Smooth muscle cell (in vitro differentiated cells): ENCODE results near the gene GOSR2. TPM values are rescaled to one million over a fixed set of nuclear protein-coding genes. Genes with fewer than 3 reads are reported as not detected.
A peak's percentile ranks its signal among the peaks of the same experiment; 100 is the strongest.

Experiments
- DNase-seq: peaks from one replicate; lab custom pipeline; 2025; ENCODE audit not compliant: unreplicated experiment; lab: John Stamatoyannopoulos, UW
- H2AFZ ChIP-seq: fragments of 200-600 bp; sonication (generic); 2 replicates; pipeline ENCODE4 v1.6.0; 2016; ENCODE audit warnings: antibody characterized with exemption, low read depth, mild to moderate bottlenecking
- H3F3A ChIP-seq: fragments of 200-600 bp; sonication (generic); 2 replicates; pipeline ENCODE4 v1.6.0; 2017; ENCODE audit warnings: antibody characterized with exemption, low read depth
- H3K27ac ChIP-seq: fragments of 200-600 bp; sonication (generic); 2 replicates; pipeline ENCODE4 v1.5.1; 2016; ENCODE audit warnings: low read depth, mild to moderate bottlenecking
- H3K27me3 ChIP-seq: fragments of 200-600 bp; sonication (generic); 2 replicates; pipeline ENCODE4 v1.6.1; 2016; ENCODE audit warnings: low read depth, mild to moderate bottlenecking
- H3K36me3 ChIP-seq: fragments of 200-600 bp; sonication (generic); 2 replicates; pipeline ENCODE4 v1.5.1; 2016; ENCODE audit warnings: low read depth
- H3K4me1 ChIP-seq: fragments of 200-600 bp; sonication (generic); 2 replicates; pipeline ENCODE4 v1.5.1; 2016; ENCODE audit warnings: low read depth
- H3K4me2 ChIP-seq: fragments of 200-600 bp; sonication (generic); 2 replicates; pipeline ENCODE4 v1.6.0; 2016; ENCODE audit warnings: mild to moderate bottlenecking
- H3K4me3 ChIP-seq: fragments of 200-600 bp; sonication (generic); 2 replicates; pipeline ENCODE4 v1.5.1; 2016; ENCODE audit warnings: mild to moderate bottlenecking
- H3K79me2 ChIP-seq: fragments of 200-600 bp; sonication (generic); 2 replicates; pipeline ENCODE4 v1.6.0; 2016; ENCODE audit warnings: low read depth, mild to moderate bottlenecking
- H3K9ac ChIP-seq: fragments of 200-600 bp; sonication (generic); 2 replicates; pipeline ENCODE4 v1.6.0; 2016; ENCODE audit warnings: low read depth
- H3K9me3 ChIP-seq: fragments of 200-600 bp; sonication (generic); replicated peaks from 2 replicates; pipeline ENCODE4 v1.5.1; 2016; ENCODE audit warnings: low read depth
- H4K20me1 ChIP-seq: fragments of 200-600 bp; sonication (generic); 2 replicates; pipeline ENCODE4 v1.6.0; 2016; ENCODE audit warnings: low read depth
- CTCF ChIP-seq: fragments of 200-600 bp; sonication (generic); IDR thresholded peaks from 2 replicates; pipeline ENCODE4 v1.5.1; 2017; ENCODE audit warnings: borderline replicate concordance, mild to moderate bottlenecking, antibody characterized with exemption; ENCODE audit not compliant: insufficient read depth, poor library complexity, severe bottlenecking
- WGBS: methylation state at CpG from one replicate; pipeline ENCODE4 v1.1.7; 2016; ENCODE audit warnings: low lambda C conversion rate; 5-methylcytosine and 5-hydroxymethylcytosine counted together
- polyA plus RNA-seq: library from polyadenylated mRNA; unstranded; fragments of >200 nt; fragmentation: Nextera tagmentation; extraction: Ambion mirVana; gene quantifications from 2 replicates; pipeline ENCODE4 v1.2.1, GENCODE V29; 2016
- total RNA-seq: library from RNA; depleted of rRNA; stranded (reverse); fragments of >200 nt; gene quantifications from 2 replicates; pipeline ENCODE4 v1.2.3, GENCODE V29; 2014

The GOSR2 gene
- total and polyA plus RNA-seq, 2 experiments from 2014 or later = 38.0 to 64.5 TPM

- H3K9me3 ChIP-seq = no peaks in the 10 kb centered on the region
- 71% methylated on average over 4 of the region's 4 CpGs for WGBS
- peaks cover 18% of the 10 kb centered on the region for H3K36me3 ChIP-seq
- H3K27me3 ChIP-seq = no peaks in the 10 kb centered on the region
- H2AFZ ChIP-seq = no peak overlapping the region
- no peak overlapping the region for H3K4me3 ChIP-seq
- no peak overlapping the region for H3K9ac ChIP-seq
- peaks cover 87% of the 10 kb centered on the region for H4K20me1 ChIP-seq
- TF ChIP-seq CTCF = no peak
- DNase-seq = no peak
- no peaks in the 10 kb centered on the region for H3K4me1 ChIP-seq
- peak overlapping the region; percentile 86 for H3K27ac ChIP-seq
- peaks cover 3% of the 10 kb centered on the region for H3F3A ChIP-seq
- H3K4me2 ChIP-seq = no peak overlapping the region
- H3K79me2 ChIP-seq = peaks cover 45% of the 10 kb centered on the region
Observed at GRCh38 chr17:46931596-46931995, 8.6 kb downstream of the GOSR2 start.

DNA sequence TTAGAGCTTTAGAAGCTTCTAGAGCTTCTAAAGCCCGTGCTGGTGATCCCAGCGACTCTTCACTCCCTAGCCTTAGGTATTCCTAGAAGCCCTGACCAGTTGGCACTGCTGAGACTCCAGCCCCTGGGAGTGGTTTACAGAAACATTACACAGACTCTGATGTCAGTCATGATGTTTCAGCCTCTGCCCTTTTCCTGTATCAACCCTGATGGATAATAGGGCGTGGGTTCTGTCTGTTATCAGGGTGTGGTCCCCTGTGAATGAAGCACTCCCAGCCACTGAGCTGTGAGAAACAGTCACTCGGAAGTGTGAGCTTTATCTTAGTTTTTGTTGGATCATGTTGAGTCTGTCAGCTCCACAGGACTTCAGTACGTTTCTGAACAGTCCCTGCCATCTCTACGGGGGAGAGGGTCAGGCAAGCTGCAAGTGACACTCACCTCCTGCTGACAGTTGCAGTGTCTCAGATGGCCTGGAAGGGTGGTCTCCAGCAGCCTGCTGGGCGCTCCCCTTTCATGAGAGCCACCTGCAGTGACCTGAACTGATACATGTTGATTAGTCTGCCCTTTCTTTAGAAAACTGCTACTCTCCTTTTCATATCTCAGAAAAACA is 12.8 kb downstream of the GOSR2 start:
- H3K9ac ChIP-seq = no peak overlapping the region
- H3K79me2 ChIP-seq = peaks cover 10% of the 10 kb centered on the region
- no peak for TF ChIP-seq CTCF
- H3K4me1 ChIP-seq = no peaks in the 10 kb centered on the region
- H3K4me3 ChIP-seq = no peak overlapping the region
- peaks cover 6% of the 10 kb centered on the region for H3F3A ChIP-seq
- H4K20me1 ChIP-seq = peaks cover 69% of the 10 kb centered on the region
- no peaks in the 10 kb centered on the region for H3K9me3 ChIP-seq
- H3K27ac ChIP-seq = no peak overlapping the region
- H3K27me3 ChIP-seq = no peaks in the 10 kb centered on the region
- peaks cover 23% of the 10 kb centered on the region for H3K36me3 ChIP-seq
- no peak for DNase-seq
- WGBS = 87% methylated on average over 7 of the region's 7 CpGs
- H3K4me2 ChIP-seq = no peak overlapping the region
- no peak overlapping the region for H2AFZ ChIP-seq

DNA sequence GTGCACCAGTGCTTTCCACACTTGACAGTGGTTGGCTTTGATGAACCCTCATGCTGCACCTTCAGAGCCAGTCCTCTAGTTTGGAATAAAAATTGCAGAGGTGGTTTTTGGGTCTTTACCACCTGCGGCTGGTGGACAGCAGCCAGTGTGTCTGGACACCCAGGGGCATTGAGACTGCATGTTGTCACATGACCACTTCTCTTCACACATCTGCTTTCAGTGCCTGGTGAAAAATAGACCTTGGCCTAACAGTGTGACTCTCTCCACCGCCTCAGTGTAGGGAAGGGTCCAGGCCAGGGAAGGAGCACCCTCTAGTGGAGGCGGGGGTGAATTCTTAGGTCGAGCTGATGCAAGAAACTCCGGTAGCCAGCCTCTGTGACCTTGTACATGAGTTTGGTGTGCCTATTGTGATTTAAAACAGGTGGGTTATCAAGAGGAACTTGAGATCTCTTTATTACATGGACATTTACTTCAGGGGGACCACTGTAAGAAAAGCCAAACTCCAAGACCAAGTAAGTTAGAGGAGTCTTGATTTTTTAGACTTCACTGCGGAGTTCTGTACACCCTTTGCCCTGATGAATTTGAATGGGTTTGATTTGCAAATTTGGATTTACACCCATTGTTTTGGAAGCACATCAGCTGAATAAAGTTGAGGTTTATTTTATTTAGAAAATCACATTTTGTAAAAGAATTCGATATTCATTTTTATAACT is 17.9 kb downstream of the GOSR2 start:
- Histone ChIP-seq H3K4me2 (no peak overlapping the region), H3F3A (peaks cover 12% of the 10 kb centered on the region), H3K27me3 (no peaks in the 10 kb centered on the region), H3K9me3 (no peaks in the 10 kb centered on the region), H3K4me1 (peaks cover 10% of the 10 kb centered on the region), H3K4me3 (no peak overlapping the region), H3K27ac (no peak overlapping the region), H3K79me2 (no peaks in the 10 kb centered on the region), H3K36me3 (peaks cover 4% of the 10 kb centered on the region), H3K9ac (no peak overlapping the region), H2AFZ (no peak overlapping the region), H4K20me1 (peaks cover 51% of the 10 kb centered on the region)
- TF ChIP-seq CTCF = peak; percentile 81
- peak; percentile 18 for DNase-seq
- 42% methylated on average over 7 of the region's 7 CpGs for WGBS
